Gastrocnemius medialis (tissue), 4 donors: ENCODE data around the gene SULT4A1.

Experiments
- CTCF ChIP-seq, 5 experiments: fragments of 450-650 bp in 3 of 5; fragments of 200-600 bp in 2 of 5; sonication (generic) in 2 of 5; IDR thresholded peaks in 4 of 5; conservative IDR thresholded peaks in 1 of 5; 1 replicate in 4 of 5; 2 replicates in 1 of 5; pipeline ENCODE4 v1.5.1; 2016 to 2019; ENCODE audit warnings: antibody characterized with exemption in 5 of 5, mild to moderate bottlenecking in 3 of 5, moderate library complexity in 3 of 5
- POLR2A ChIP-seq, 2 donors: fragments of 450-650 bp; IDR thresholded peaks; one replicate each; pipeline ENCODE4 v1.6.1; 2017; ENCODE audit warnings: antibody characterized with exemption in 2 of 2, mild to moderate bottlenecking in 2 of 2, moderate library complexity in 2 of 2

GRCh38 chr22:43853328-43853931, 8.9 kb downstream of the SULT4A1 start:
- TF ChIP-seq CTCF (IDR thresholded peaks at IDR 0.05 in 4 of 5, conservative IDR thresholded peaks at IDR 0.05 in 1 of 5) (no peak), POLR2A (IDR thresholded peaks at IDR 0.05) (no peak)
